ENCODE results near the gene PPP1R9A. TPM values are rescaled to one million over a fixed set of nuclear protein-coding genes. Genes with fewer than 3 reads are reported as not detected.
A peak's percentile ranks its signal among the peaks of the same experiment; 100 is the strongest.

The PPP1R9A gene
- total and polyA plus RNA-seq, 2 donors from 2014 or later = 2.6 to 25.7 TPM

DNA sequence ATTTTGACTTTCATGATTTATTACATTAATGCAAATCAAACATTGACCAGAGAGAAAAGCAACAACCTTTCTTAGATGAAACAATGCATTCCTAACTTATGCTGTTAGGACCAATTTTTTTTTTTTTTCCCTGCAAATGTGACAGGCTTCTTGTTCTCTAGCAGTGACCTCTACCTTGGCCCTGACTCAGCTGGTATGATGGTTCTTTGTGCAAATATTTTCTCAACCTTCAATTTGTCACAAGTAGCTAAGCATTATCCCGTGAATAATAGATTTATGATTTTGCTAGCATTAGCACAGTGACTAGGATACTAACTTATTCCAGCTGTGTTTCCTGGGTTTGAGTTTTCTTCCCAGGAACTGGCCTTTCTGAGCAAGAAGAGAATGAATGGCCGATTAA, 64.9 kb downstream of the PPP1R9A start:
- TF ChIP-seq CTCF (IDR thresholded peaks at IDR 0.05; ENCODE audit: borderline replicate concordance, extremely low read depth, insufficient read depth) = no peak
- FAIRE-seq = no peak
- peak in 1 of 5 donors; percentile 33 for DNase-seq
- H3K36me3 ChIP-seq (ENCODE audit: control insufficient read depth in 2 of 3, insufficient read depth in 3 of 3, low read length in 3 of 3) = no peaks in the 10 kb centered on the region
- H3K27ac ChIP-seq (ENCODE audit: low read depth in 2 of 2, low read length in 2 of 2) = no peak overlapping the region
- H3K9ac ChIP-seq (ENCODE audit: low read length in 3 of 3) = no peak overlapping the region
- no peaks in the 10 kb centered on the region for H3K4me1 ChIP-seq (ENCODE audit: control insufficient read depth in 2 of 3, insufficient read depth in 2 of 3, low read depth in 1 of 3, low read length in 3 of 3)
- intact Hi-C loops (cut with DNase I) = no loop called here
- no peaks in the 10 kb centered on the region for H3K9me3 ChIP-seq (ENCODE audit: control insufficient read depth in 2 of 3, insufficient read depth in 1 of 3, low read length in 3 of 3)
- H3K27me3 ChIP-seq (ENCODE audit: control insufficient read depth, insufficient read depth, low read length) = no peaks in the 10 kb centered on the region
- H3K4me3 ChIP-seq (ENCODE audit: low read length in 3 of 3) = no peak overlapping the region

DNA sequence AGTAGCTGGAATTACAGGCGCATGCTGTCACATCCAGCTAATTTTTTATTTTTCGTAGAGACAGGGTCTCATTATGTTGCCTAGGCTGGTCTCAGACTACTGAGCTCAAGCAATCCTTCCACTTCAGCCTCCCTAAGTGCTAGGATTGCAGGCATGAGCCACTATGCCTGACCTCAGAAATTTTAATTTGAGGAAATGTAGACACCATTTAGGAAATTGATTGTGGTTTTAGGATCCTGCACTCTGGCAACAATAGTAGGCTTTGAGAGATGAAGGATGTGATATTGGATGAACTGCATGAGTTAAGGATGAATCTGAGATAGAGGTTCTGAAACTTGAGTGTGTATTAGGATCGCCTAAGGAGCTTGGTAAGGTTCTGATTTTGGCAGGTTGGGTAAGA, 66.5 kb downstream of the PPP1R9A start:
- no peak overlapping the region for H3K4me3 ChIP-seq (ENCODE audit: low read length in 3 of 3)
- no peak overlapping the region for H3K9ac ChIP-seq (ENCODE audit: low read length in 3 of 3)
- intact Hi-C loops (cut with DNase I) = no loop called here
- H3K27me3 ChIP-seq (ENCODE audit: control insufficient read depth, insufficient read depth, low read length) = no peaks in the 10 kb centered on the region
- FAIRE-seq = no peak
- TF ChIP-seq CTCF (IDR thresholded peaks at IDR 0.05; ENCODE audit: borderline replicate concordance, extremely low read depth, insufficient read depth) = no peak
- H3K9me3 ChIP-seq (ENCODE audit: control insufficient read depth in 2 of 3, insufficient read depth in 1 of 3, low read length in 3 of 3) = no peaks in the 10 kb centered on the region
- H3K36me3 ChIP-seq (ENCODE audit: control insufficient read depth in 2 of 3, insufficient read depth in 3 of 3, low read length in 3 of 3) = no peaks in the 10 kb centered on the region
- no peaks in the 10 kb centered on the region for H3K4me1 ChIP-seq (ENCODE audit: control insufficient read depth in 2 of 3, insufficient read depth in 2 of 3, low read depth in 1 of 3, low read length in 3 of 3)
- no peak for DNase-seq
- H3K27ac ChIP-seq (ENCODE audit: low read depth in 2 of 2, low read length in 2 of 2) = no peak overlapping the region

- DNase-seq (no peak), FAIRE-seq (no peak)
- Histone ChIP-seq H3K27me3 (ENCODE audit: control insufficient read depth, insufficient read depth, low read length) (no peaks in the 10 kb centered on the region), H3K27ac (ENCODE audit: low read depth in 2 of 2, low read length in 2 of 2) (no peak overlapping the region), H3K9me3 (ENCODE audit: control insufficient read depth in 2 of 3, insufficient read depth in 1 of 3, low read length in 3 of 3) (no peaks in the 10 kb centered on the region), H3K4me3 (ENCODE audit: low read length in 3 of 3) (no peak overlapping the region), H3K4me1 (ENCODE audit: control insufficient read depth in 2 of 3, insufficient read depth in 2 of 3, low read depth in 1 of 3, low read length in 3 of 3) (no peaks in the 10 kb centered on the region), H3K9ac (ENCODE audit: low read length in 3 of 3) (no peak overlapping the region), H3K36me3 (ENCODE audit: control insufficient read depth in 2 of 3, insufficient read depth in 3 of 3, low read length in 3 of 3) (no peaks in the 10 kb centered on the region)
- intact Hi-C loops (cut with DNase I) = no loop called here
- TF ChIP-seq CTCF (IDR thresholded peaks at IDR 0.05; ENCODE audit: borderline replicate concordance, extremely low read depth, insufficient read depth) = no peak
Observed at GRCh38 chr7:94974423-94974822, 67.0 kb downstream of the PPP1R9A start.

- no peak overlapping the region for H3K27ac ChIP-seq (ENCODE audit: low read depth in 2 of 2, low read length in 2 of 2)
- no peak overlapping the region for H3K9ac ChIP-seq (ENCODE audit: low read length in 3 of 3)
- no peaks in the 10 kb centered on the region for H3K27me3 ChIP-seq (ENCODE audit: control insufficient read depth, insufficient read depth, low read length)
- no peaks in the 10 kb centered on the region for H3K4me1 ChIP-seq (ENCODE audit: control insufficient read depth in 2 of 3, insufficient read depth in 2 of 3, low read depth in 1 of 3, low read length in 3 of 3)
- H3K4me3 ChIP-seq (ENCODE audit: low read length in 3 of 3) = no peak overlapping the region
- DNase-seq (no peak), FAIRE-seq (no peak)
- intact Hi-C loops (cut with DNase I) = no loop called here
- no peaks in the 10 kb centered on the region for H3K9me3 ChIP-seq (ENCODE audit: control insufficient read depth in 2 of 3, insufficient read depth in 1 of 3, low read length in 3 of 3)
- no peaks in the 10 kb centered on the region for H3K36me3 ChIP-seq (ENCODE audit: control insufficient read depth in 2 of 3, insufficient read depth in 3 of 3, low read length in 3 of 3)
- no peak for TF ChIP-seq CTCF (IDR thresholded peaks at IDR 0.05; ENCODE audit: borderline replicate concordance, extremely low read depth, insufficient read depth)
Observed at GRCh38 chr7:94975336-94975735, 67.9 kb downstream of the PPP1R9A start.
